ENCODE results near the gene SF3A2. TPM values are rescaled to one million over a fixed set of nuclear protein-coding genes. Genes with fewer than 3 reads are reported as not detected.

SF3A2 gene
- total and polyA plus RNA-seq, 2 donors (not counting 1 experiment from before 2014, with no cell fraction given), result 98.2 to 140 TPM

DNA sequence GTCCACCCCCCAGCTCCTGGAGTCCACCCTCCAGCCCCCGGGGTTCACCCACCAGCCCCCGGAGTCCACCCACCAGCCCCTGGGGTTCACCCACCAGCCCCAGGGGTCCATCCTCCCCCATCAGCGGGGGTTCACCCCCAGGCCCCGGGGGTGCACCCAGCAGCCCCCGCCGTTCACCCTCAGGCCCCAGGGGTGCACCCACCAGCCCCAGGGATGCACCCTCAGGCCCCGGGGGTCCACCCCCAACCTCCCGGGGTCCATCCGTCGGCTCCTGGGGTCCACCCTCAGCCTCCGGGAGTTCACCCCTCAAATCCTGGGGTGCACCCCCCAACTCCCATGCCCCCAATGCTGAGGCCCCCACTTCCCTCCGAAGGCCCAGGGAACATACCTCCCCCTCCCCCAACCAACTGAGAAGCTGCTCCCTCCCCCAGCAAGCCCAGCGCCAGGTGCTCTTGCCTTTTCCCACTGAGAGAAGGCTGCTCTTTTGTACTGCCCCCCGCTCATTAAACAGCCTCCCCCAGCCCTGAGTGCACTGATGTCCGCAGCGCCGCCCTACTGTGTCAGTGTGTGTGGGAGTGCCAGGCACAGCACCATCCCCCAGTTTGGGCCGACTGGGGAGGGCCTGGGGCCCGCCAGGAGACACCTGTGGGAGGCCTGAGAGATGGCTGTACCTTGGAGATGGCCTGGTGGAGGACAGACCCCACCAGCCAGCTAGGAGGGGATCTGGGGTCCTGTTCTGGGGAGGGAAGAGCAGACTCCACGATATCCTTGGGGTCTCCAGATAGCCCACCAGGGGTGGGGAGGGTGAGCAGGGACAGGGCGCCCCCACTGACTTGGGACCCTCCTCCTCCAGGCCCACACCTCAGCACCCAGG lies 11.7 kb downstream of the SF3A2 start:
- peaks cover 0 to 38% (median 14%) of the 10 kb centered on the region in 4 experiments for H3K27me3 ChIP-seq (replicated peaks in 1 of 4; ENCODE audit: control extremely low read depth in 1 of 4, control insufficient read depth in 3 of 4, insufficient read depth in 4 of 4, low read length in 3 of 4)
- ChIA-PET CTCF (no interaction called here), POLR2A (no interaction called here)
- no peak for DNase-seq
- H4K20me1 ChIP-seq (ENCODE audit: control insufficient read depth, insufficient read depth, low read length, poor library complexity, severe bottlenecking), result peaks cover 81% of the 10 kb centered on the region
- Mint-ChIP-seq H3K9me3 (ENCODE audit: insufficient read depth) (no peaks in the 10 kb centered on the region), H3K4me1 (peaks cover 16% of the 10 kb centered on the region), H3K27me3 (no peaks in the 10 kb centered on the region), H3K4me3 (no peak overlapping the region), H3K27ac (no peak overlapping the region)
- H3K79me2 ChIP-seq (ENCODE audit: control insufficient read depth, insufficient read depth, low read length), result peaks cover 33% of the 10 kb centered on the region
- H3K27ac ChIP-seq (ENCODE audit: low read length in 2 of 2), result no peak overlapping the region
- no peak overlapping the region for H3K4me2 ChIP-seq (replicated peaks; ENCODE audit: low read depth, low read length, poor library complexity, severe bottlenecking)
- ATAC-seq (ENCODE audit: low read depth), result no peak
- peaks cover 0 to 15% (median 0%) of the 10 kb centered on the region in 3 donors for H3K9me3 ChIP-seq (ENCODE audit: control extremely low read depth in 1 of 3, control insufficient read depth in 2 of 3, insufficient read depth in 1 of 3, low read length in 2 of 3)
- no peak for TF ChIP-seq EZH2 (IDR thresholded peaks at IDR 0.05; ENCODE audit: borderline replicate concordance, insufficient read depth, low read depth, low read length, poor library complexity, severe bottlenecking)
- TF ChIP-seq, protein P1, sequence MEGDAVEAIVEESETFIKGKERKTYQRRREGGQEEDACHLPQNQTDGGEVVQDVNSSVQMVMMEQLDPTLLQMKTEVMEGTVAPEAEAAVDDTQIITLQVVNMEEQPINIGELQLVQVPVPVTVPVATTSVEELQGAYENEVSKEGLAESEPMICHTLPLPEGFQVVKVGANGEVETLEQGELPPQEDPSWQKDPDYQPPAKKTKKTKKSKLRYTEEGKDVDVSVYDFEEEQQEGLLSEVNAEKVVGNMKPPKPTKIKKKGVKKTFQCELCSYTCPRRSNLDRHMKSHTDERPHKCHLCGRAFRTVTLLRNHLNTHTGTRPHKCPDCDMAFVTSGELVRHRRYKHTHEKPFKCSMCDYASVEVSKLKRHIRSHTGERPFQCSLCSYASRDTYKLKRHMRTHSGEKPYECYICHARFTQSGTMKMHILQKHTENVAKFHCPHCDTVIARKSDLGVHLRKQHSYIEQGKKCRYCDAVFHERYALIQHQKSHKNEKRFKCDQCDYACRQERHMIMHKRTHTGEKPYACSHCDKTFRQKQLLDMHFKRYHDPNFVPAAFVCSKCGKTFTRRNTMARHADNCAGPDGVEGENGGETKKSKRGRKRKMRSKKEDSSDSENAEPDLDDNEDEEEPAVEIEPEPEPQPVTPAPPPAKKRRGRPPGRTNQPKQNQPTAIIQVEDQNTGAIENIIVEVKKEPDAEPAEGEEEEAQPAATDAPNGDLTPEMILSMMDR (IDR thresholded peaks at IDR 0.05), result no peak
- WGBS (ENCODE audit: insufficient coverage), result 96% methylated on average over 9 of the region's 21 CpGs
- H3K4me1 ChIP-seq (ENCODE audit: control insufficient read depth in 2 of 2, insufficient read depth in 2 of 2, low read length in 2 of 2), result peaks cover 26 to 28% of the 10 kb centered on the region in 2 donors
- no peak overlapping the region for H3K4me3 ChIP-seq (ENCODE audit: control extremely low read depth in 1 of 5, extremely low read depth in 1 of 5, insufficient read depth in 1 of 5, low read depth in 2 of 5, low read length in 4 of 5)
- H2AFZ ChIP-seq (ENCODE audit: insufficient read depth, low read depth, low read length, poor library complexity, severe bottlenecking), result no peak overlapping the region
- intact Hi-C loops (cut with micrococcal nuclease), result no loop called here
- no peak overlapping the region for H3K9ac ChIP-seq (ENCODE audit: low read length)
- peaks cover 0 to 52% of the 10 kb centered on the region in 2 experiments for H3K36me3 ChIP-seq (replicated peaks in 1 of 2; ENCODE audit: control extremely low read depth in 1 of 2, control insufficient read depth in 1 of 2, extremely low read depth in 1 of 2, insufficient read depth in 2 of 2, low read length in 1 of 2)
